Measurements from ENCODE around the gene GRIP1.

DNA sequence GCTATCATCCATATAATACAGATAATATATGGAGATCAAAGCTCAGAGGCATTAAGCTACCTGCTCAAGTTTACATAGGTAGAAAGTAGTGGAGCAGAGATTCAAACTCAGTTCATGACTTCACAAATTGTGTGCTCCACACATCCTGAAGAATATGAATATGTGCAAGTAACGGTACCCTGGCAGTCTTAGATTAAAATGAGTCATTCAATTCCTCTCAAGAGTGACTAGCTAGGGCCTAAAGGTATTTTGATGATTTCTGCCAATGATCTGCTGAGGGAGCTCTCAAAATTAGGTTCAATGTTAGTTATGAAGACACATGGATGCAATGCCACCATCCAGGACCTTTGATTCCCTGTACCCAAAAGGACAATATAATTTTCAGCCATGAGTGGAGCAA is 58.9 kb downstream of the GRIP1 start:
- TF ChIP-seq, protein P1, sequence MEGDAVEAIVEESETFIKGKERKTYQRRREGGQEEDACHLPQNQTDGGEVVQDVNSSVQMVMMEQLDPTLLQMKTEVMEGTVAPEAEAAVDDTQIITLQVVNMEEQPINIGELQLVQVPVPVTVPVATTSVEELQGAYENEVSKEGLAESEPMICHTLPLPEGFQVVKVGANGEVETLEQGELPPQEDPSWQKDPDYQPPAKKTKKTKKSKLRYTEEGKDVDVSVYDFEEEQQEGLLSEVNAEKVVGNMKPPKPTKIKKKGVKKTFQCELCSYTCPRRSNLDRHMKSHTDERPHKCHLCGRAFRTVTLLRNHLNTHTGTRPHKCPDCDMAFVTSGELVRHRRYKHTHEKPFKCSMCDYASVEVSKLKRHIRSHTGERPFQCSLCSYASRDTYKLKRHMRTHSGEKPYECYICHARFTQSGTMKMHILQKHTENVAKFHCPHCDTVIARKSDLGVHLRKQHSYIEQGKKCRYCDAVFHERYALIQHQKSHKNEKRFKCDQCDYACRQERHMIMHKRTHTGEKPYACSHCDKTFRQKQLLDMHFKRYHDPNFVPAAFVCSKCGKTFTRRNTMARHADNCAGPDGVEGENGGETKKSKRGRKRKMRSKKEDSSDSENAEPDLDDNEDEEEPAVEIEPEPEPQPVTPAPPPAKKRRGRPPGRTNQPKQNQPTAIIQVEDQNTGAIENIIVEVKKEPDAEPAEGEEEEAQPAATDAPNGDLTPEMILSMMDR (conservative IDR thresholded peaks at IDR 0.05 in 1 of 2, IDR thresholded peaks at IDR 0.05 in 1 of 2; ENCODE audit: low read depth in 1 of 2, low read length in 2 of 2): no peak
- TF ChIP-seq EZH2 (IDR thresholded peaks at IDR 0.05; ENCODE audit: low read length, missing control alignments): no peak
